ENCODE data around the gene PAM.

Gene PAM

DNA sequence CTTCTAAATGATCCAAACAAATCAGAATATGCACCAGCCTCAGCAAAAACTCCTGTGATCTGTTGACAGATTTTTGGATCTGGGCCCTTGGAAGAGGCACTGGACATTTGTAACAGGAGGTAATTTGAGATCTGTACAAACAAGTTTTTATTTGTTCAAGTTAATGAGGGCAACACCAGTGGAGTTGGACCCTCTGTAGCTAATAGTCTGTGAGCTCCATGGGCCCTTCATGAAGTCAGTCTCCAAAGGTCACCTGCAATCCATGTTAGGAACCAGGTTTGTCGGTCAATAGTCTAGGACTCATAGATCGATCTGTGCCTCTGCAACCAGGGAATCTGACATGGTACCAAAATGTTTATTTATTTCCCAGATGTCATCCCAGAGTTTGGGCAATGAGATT lies 40.9 kb downstream of the PAM start:
- Histone ChIP-seq H3K27me3 (ENCODE audit: insufficient read depth, low read length) (no peaks in the 10 kb centered on the region), H3K36me3 (ENCODE audit: insufficient read depth, low read length) (no peaks in the 10 kb centered on the region), H2AFZ (ENCODE audit: low read depth, low read length) (no peak overlapping the region), H3K4me1 (ENCODE audit: insufficient read depth, low read length) (peaks cover 41% of the 10 kb centered on the region), H3K4me3 (ENCODE audit: low read length) (no peak overlapping the region), H3K9me3 (ENCODE audit: low read length) (no peaks in the 10 kb centered on the region)

DNA sequence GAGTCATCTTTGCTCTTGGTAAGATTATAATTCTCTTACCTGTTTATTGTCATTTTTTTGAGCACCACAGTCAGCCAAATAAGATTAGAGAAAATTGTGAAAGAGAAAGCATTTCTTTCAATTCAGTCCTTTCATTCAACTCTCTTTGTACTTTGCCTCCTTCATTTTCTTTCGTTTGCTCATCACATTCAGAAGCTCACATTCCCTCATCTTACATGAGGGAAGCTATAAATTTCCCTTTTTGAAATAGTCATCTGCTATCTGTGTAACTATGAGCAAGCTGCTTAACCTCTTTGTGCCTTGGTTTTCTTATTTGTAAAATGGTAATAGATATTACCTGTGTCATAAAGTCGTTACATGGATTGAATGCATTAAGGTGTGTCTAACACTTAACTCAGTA lies 41.4 kb downstream of the PAM start:
- Histone ChIP-seq H3K4me3 (ENCODE audit: low read length) (no peak overlapping the region), H3K36me3 (ENCODE audit: insufficient read depth, low read length) (no peaks in the 10 kb centered on the region), H3K9me3 (ENCODE audit: low read length) (no peaks in the 10 kb centered on the region), H2AFZ (ENCODE audit: low read depth, low read length) (no peak overlapping the region), H3K4me1 (ENCODE audit: insufficient read depth, low read length) (peaks cover 46% of the 10 kb centered on the region), H3K27me3 (ENCODE audit: insufficient read depth, low read length) (no peaks in the 10 kb centered on the region)

DNA sequence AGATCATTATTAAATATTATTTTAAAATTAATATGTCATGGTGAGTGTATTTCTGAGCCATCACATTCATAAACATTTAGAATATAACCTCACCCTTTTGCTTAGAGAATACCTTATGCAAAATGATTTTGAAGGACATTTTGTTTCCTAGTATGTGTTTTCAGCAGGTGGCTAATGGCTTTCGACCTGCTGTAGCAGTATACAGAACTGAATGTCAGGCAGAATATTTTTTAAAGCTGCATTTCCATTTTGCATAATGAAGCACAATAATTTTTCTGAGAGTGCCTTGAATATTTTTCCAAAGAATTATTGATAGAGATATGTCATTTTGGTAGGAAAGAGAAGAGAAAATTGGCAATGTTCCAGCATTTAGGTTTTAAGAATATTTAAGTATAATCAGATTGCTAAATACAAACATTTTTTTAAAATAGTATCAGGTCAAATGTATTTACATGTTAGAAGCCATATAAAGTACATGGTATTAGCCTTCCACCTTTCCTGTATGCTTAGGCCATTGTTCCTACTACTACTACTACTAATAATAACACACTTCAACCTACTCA lies 42.3 kb downstream of the PAM start:
- Histone ChIP-seq H2AFZ (ENCODE audit: low read depth, low read length) (no peak overlapping the region), H3K4me3 (ENCODE audit: low read length) (no peak overlapping the region), H3K36me3 (ENCODE audit: insufficient read depth, low read length) (no peaks in the 10 kb centered on the region), H3K4me1 (ENCODE audit: insufficient read depth, low read length) (peaks cover 47% of the 10 kb centered on the region), H3K9me3 (ENCODE audit: low read length) (no peaks in the 10 kb centered on the region), H3K27me3 (ENCODE audit: insufficient read depth, low read length) (no peaks in the 10 kb centered on the region)

DNA sequence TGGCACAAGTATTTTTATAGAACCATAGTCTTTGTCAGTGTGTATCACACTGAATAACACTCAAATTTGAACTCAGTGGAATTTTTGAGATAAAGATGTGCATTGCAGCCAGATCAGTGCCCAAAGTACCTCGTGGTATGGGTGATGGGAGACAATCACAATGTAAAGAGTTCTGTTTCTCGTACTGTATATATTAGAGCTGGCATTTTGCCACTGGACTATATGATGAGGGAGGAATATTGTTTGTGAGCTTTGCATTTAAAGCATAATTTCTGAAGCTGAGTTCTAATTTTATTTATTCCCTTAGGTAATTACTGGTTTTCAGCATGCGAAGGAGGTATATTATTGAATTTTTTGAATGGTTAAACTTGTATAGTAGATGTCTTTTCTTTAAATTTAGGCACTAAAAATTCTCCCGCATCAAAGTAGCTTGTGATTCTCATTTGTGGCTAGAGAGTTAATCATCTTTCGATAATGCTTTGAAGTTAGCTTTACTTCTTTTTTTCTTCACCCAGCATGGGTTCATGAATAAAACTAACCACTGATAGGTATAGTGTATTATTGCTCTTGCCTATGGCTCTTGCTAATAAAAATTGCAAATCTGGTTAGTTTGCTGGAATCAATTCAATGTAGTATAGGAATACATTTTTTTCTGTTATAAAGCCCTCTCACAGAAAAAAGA lies 43.1 kb downstream of the PAM start:
- no peaks in the 10 kb centered on the region for H3K27me3 ChIP-seq (ENCODE audit: insufficient read depth, low read length)
- H3K9me3 ChIP-seq (ENCODE audit: low read length), result no peaks in the 10 kb centered on the region
- H3K36me3 ChIP-seq (ENCODE audit: insufficient read depth, low read length), result no peaks in the 10 kb centered on the region
- H3K4me1 ChIP-seq (ENCODE audit: insufficient read depth, low read length), result peaks cover 47% of the 10 kb centered on the region
- no peak overlapping the region for H3K4me3 ChIP-seq (ENCODE audit: low read length)
- H2AFZ ChIP-seq (ENCODE audit: low read depth, low read length), result no peak overlapping the region

DNA sequence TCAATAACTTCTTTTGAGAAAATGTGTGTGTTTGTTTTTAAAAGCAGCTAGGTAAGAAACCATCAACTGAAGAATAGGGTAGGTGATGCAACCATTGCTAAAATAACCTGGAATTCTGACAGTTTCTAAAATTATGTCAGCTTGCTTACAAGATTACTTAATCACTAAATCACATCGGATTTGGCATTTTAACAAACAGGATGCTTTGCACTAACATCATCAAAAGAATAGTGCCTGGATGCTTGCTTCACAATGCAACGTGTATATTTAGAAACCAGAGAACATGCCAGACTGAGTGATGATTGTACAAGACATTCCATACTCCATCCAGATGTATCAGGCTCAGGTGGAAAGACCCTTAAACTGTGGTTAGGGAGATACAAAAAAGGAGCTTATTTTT lies 43.9 kb downstream of the PAM start:
- Histone ChIP-seq H3K4me3 (ENCODE audit: low read length) (no peak overlapping the region), H3K9me3 (ENCODE audit: low read length) (no peaks in the 10 kb centered on the region), H3K27me3 (ENCODE audit: insufficient read depth, low read length) (no peaks in the 10 kb centered on the region), H3K36me3 (ENCODE audit: insufficient read depth, low read length) (no peaks in the 10 kb centered on the region), H3K4me1 (ENCODE audit: insufficient read depth, low read length) (peaks cover 47% of the 10 kb centered on the region), H2AFZ (ENCODE audit: low read depth, low read length) (no peak overlapping the region)

DNA sequence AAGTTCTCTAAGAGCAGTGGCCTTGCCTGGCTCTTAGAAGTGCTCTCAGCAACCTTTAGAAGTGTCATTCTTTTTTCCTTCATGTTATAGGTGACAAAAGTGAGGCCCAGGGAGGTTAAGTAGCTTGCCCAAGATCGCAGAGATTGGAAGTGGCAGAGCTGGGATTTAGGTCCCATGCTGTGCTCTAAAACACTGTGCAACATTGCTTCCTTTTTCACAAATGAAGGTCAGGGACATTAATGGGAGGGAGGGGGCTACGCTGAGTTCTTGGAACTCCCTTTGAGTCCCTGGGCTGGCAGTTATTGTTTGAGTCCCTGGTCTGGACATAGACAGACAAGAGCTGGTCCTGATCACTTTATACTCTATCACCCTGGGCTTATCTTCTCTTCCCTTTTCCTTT lies 45.3 kb downstream of the PAM start:
- Histone ChIP-seq H3K4me3 (ENCODE audit: low read length) (peak overlapping the region; percentile 6), H3K36me3 (ENCODE audit: insufficient read depth, low read length) (no peaks in the 10 kb centered on the region), H2AFZ (ENCODE audit: low read depth, low read length) (no peak overlapping the region), H3K9me3 (ENCODE audit: low read length) (no peaks in the 10 kb centered on the region), H3K4me1 (ENCODE audit: insufficient read depth, low read length) (peaks cover 47% of the 10 kb centered on the region), H3K27me3 (ENCODE audit: insufficient read depth, low read length) (no peaks in the 10 kb centered on the region)

DNA sequence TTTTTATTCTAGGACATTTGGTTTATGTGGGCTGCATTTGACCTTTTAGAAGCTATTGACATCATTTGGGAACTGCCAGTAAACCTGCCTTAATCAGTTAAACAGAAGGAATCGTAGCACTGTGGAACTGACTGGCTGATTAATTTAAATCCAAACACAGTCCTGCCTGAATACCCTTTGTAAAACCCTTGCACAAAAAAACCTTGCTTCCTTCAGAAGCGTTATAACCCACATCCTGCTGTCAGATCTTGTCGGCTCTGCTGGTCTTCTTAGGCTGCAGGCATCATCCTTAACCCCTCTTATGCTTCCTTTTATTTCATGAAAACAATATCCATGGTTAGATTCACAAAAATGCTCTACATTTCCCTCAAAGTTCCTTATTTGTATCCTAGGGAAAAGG lies 46.3 kb downstream of the PAM start:
- Histone ChIP-seq H3K27me3 (ENCODE audit: insufficient read depth, low read length) (no peaks in the 10 kb centered on the region), H3K4me3 (ENCODE audit: low read length) (no peak overlapping the region), H2AFZ (ENCODE audit: low read depth, low read length) (no peak overlapping the region), H3K36me3 (ENCODE audit: insufficient read depth, low read length) (no peaks in the 10 kb centered on the region), H3K4me1 (ENCODE audit: insufficient read depth, low read length) (peaks cover 45% of the 10 kb centered on the region), H3K9me3 (ENCODE audit: low read length) (no peaks in the 10 kb centered on the region)

DNA sequence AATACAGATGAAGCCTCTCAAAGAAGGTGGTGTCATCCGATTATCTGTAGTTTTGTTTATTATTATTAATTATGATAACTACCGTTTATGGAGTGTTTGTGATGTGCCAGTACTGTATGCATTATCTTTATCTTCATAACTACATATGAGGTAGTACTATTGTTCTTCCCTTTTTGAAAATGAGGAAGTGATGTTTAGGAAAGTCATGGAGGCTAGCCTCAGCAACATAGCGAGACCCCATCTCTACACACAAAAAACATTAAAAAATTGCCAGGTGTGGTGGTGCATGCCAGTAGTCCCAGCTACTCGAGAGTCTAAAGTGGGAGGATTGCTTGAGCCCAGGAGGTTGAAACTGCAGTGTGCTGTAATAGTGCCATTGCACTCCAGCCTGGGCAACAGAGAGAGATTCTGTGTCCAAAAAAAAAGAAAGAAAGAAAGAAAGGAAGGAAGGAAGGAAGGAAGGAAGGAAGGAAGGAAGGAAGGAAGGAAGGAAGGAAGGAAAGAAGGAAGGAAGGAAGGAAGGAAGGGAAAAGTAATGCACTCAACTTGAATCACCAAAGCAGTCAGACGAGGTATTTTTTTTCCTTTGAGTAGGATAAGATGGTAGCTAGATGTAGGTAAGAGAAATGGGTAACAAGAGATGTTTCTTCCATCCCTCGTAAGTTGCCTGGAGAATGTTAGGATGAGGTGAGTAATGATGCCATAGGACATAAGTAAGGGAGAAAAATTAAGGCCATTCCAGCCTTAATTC lies 47.8 kb downstream of the PAM start:
- H3K4me3 ChIP-seq (ENCODE audit: low read length), result no peak overlapping the region
- H3K9me3 ChIP-seq (ENCODE audit: low read length), result no peaks in the 10 kb centered on the region
- peaks cover 43% of the 10 kb centered on the region for H3K4me1 ChIP-seq (ENCODE audit: insufficient read depth, low read length)
- H2AFZ ChIP-seq (ENCODE audit: low read depth, low read length), result no peak overlapping the region
- H3K36me3 ChIP-seq (ENCODE audit: insufficient read depth, low read length), result no peaks in the 10 kb centered on the region
- no peaks in the 10 kb centered on the region for H3K27me3 ChIP-seq (ENCODE audit: insufficient read depth, low read length)

DNA sequence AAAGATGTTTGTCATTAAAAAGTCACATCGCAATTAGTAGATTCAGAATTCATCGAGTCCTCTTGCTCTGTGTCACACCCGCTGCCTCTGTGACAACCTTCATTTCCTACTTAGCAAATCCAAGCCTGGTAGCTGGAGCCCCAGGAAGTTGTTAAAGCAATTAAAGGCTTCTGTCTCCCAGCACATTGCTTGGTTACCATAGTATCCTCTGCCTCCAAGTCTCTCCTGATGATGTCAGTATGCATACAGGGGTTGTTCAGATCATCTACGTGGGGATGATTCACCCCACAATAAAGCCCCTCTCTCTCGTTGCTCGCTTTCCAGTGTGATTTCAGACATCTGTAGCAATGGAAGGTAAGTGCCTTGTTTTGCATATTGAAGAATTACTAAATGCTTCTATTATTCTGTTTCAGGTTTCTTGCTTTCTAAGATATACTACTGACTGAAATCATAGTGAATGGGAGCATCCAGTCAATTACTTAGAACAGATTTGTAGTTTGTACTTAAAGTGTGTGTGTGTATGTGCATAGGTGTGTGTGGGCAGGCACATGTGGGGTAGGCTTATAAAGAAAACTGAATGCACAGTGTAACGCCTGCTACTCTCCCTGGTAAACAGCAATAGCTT lies 52.9 kb downstream of the PAM start:
- Histone ChIP-seq H3K9me3 (ENCODE audit: low read length) (no peaks in the 10 kb centered on the region), H2AFZ (ENCODE audit: low read depth, low read length) (no peak overlapping the region), H3K4me1 (ENCODE audit: insufficient read depth, low read length) (peaks cover 12% of the 10 kb centered on the region), H3K4me3 (ENCODE audit: low read length) (no peak overlapping the region), H3K27me3 (ENCODE audit: insufficient read depth, low read length) (no peaks in the 10 kb centered on the region), H3K36me3 (ENCODE audit: insufficient read depth, low read length) (no peaks in the 10 kb centered on the region)

DNA sequence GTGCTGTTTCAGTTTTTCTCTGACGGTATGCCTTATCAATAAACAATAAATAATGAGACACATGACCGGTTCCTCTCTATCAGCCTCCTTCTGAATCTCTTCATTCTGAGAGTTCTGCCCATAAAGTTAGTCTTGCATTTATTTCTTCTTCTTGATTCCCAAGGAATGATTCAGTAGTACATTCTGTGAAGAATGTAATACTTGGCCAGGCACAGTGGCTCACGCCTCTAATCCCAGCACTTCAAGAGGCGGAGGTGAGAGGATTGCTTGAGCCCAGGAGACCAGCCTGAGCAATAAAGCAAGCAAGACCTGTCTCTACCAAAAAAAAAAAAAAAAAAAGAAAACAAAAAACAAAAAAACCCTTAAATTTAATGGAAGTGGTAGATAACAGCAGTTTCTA lies 53.9 kb downstream of the PAM start:
- peaks cover 12% of the 10 kb centered on the region for H3K4me1 ChIP-seq (ENCODE audit: insufficient read depth, low read length)
- no peaks in the 10 kb centered on the region for H3K9me3 ChIP-seq (ENCODE audit: low read length)
- H3K4me3 ChIP-seq (ENCODE audit: low read length), result no peak overlapping the region
- no peak overlapping the region for H2AFZ ChIP-seq (ENCODE audit: low read depth, low read length)
- no peaks in the 10 kb centered on the region for H3K27me3 ChIP-seq (ENCODE audit: insufficient read depth, low read length)
- H3K36me3 ChIP-seq (ENCODE audit: insufficient read depth, low read length), result no peaks in the 10 kb centered on the region

DNA sequence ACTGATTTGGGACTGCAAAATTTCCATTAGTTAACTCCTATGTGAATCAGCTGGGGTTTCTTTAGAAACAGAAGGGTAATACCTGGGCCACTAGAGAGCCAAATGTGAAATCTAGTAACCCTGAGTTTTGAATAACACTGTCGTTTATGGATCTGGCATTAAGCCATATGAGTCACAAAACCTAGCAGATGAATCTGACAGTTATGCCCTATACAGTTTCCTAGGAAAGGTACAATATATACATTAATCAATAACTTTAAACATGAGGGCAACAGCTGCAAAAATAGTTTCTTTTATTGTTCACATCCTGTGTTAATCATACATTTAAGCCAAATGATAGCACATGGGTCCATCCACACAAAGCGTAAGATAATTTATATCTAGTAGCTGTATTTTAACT lies 56.9 kb downstream of the PAM start:
- Histone ChIP-seq H3K4me1 (ENCODE audit: insufficient read depth, low read length) (peaks cover 17% of the 10 kb centered on the region), H2AFZ (ENCODE audit: low read depth, low read length) (no peak overlapping the region), H3K27me3 (ENCODE audit: insufficient read depth, low read length) (no peaks in the 10 kb centered on the region), H3K9me3 (ENCODE audit: low read length) (no peaks in the 10 kb centered on the region), H3K36me3 (ENCODE audit: insufficient read depth, low read length) (no peaks in the 10 kb centered on the region), H3K4me3 (ENCODE audit: low read length) (no peak overlapping the region)

DNA sequence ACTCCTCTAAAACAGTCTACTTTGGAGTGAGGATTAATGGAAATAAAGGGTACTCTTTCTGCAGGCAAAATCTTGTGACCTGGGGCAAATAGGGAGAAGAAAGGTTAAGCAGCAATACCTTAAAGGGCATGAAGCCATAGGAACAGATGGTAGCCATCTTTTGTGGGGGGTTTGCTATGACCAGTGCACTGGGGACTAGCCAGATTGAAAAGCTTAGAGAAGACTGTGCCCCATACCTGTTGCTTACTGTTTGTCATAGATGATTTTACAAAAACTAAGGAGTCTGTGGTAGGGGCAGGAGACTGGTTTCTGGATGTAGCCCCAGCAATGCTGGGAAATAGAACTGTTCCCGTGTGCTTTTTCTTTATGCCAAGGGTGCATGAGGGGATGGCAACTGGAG lies 58.6 kb downstream of the PAM start:
- H3K36me3 ChIP-seq (ENCODE audit: insufficient read depth, low read length), result no peaks in the 10 kb centered on the region
- no peaks in the 10 kb centered on the region for H3K9me3 ChIP-seq (ENCODE audit: low read length)
- H3K4me3 ChIP-seq (ENCODE audit: low read length), result no peak overlapping the region
- no peak overlapping the region for H2AFZ ChIP-seq (ENCODE audit: low read depth, low read length)
- no peaks in the 10 kb centered on the region for H3K27me3 ChIP-seq (ENCODE audit: insufficient read depth, low read length)
- peaks cover 5% of the 10 kb centered on the region for H3K4me1 ChIP-seq (ENCODE audit: insufficient read depth, low read length)

DNA sequence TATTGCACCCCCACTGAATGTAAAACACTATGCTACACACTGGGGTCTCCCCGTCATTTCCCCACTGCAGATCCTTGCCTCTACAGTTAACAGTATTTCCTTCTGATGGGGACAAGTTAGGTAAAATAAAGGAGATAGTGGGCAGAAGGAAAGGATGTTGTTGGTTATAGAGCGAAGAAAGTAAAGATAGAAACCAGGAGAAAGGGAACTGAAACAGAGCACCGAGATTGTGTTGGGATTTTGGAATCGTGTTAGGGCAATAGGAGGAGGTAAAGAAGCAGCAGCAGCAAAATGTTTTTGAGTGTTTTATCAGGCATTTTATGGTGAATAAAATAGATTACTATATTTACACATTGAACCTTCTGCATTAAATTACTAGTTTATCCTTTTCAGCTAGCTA lies 60.0 kb downstream of the PAM start:
- H2AFZ ChIP-seq (ENCODE audit: low read depth, low read length), result no peak overlapping the region
- H3K36me3 ChIP-seq (ENCODE audit: insufficient read depth, low read length), result no peaks in the 10 kb centered on the region
- H3K27me3 ChIP-seq (ENCODE audit: insufficient read depth, low read length), result no peaks in the 10 kb centered on the region
- H3K9me3 ChIP-seq (ENCODE audit: low read length), result no peaks in the 10 kb centered on the region
- H3K4me3 ChIP-seq (ENCODE audit: low read length), result no peak overlapping the region
- H3K4me1 ChIP-seq (ENCODE audit: insufficient read depth, low read length), result peaks cover 5% of the 10 kb centered on the region
